Activated CD8-positive, alpha-beta memory T cell treated with anti-CD3 and anti-CD28 coated beads, Interleukin-2, amount 50 U/mL, for 48 hours (primary cell): ENCODE results near the gene CCN2.
"Not testable (repeated sequence)": the region's sequence is repeated elsewhere in the genome, so short reads cannot be mapped to it uniquely, and the experiment has no call there.

Source experiments
- DNase-seq: peaks from one replicate; pipeline ENCODE4 v3.0.0-alpha.2; 2020

Gene CCN2

DNA sequence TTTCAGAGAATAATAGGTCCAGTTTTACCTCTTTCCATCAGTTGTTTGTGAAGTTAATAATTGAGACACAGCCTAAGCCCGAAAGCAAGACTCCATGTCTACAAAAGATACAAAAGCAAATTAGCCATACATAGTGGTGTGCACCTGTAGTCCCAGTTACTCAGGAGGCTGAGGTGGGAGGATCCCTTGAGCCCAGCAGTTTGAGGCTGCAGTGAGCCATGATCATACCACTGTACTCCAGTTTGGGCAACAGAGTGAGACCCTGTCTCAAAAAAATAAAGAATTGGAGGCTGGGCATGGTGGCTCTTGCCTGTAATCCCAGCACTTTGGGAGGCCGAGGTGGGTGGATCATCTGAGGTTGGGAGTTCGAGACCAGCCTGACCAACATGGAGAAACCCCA lies 42.4 kb downstream of the CCN2 start:
- DNase-seq: not testable (repeated sequence)

DNA sequence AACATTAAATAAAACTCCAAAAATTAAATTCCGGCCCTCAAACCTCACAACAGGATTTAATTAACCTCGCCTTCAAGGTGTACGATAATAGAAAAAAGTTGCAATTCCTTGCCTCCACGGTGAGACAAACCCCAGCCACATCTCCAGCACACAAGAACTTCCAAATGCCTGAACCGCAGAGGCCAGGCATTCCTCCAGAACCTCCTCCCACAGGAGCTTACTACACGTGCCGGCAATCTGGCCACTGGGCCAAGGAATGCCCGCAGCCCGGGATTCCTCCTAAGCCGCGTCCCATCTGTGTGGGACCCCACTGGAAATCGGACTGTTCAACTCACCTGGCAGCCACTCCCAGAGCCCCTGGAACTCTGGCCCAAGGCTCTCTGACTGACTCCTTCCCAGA lies 47.4 kb downstream of the CCN2 start:
- DNase-seq: not testable (repeated sequence)

DNA sequence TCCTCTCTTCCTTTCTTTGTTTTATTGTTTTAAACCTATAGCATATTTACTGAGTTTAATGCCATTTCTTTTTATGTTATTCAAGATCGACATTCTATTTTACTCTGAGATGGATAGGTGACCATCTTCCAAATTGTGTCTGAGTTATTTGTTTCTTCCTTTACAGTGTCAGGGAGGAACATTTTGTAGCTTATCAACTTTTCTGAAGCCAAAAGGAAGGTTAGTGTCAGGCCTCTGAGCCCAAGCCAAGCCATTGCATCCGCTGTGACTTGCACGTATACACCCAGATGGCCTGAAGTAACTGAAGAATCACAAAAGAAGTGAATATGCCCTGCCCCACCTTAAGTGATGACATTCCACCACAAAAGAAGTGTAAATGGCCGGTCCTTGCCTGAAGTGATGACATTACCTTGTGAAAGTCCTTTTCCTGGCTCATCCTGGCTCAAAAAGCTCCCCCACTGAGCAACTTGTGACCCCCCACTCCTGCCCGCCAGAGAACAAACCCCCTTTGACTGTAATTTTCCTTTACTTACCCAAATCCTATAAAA lies 49.8 kb downstream of the CCN2 start:
- not testable (repeated sequence) for DNase-seq

DNA sequence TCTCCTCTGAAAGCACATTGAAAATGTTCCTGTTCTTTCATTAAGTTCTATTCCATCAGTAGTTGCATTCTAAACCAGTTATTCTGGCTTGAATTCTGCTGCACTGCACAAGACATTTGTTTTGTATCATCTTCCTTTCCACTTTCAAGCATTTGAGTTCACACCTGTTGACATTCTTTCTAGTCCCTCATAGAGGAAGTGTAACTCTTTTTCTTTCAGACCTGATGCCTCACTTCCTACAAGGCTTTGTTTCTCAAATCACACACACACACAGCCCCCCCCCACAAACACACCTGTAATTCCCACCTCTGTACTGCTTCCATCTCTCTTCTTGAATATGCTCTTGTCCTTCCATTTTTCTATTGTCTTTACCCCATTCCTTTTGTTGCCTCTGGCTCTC lies 50.9 kb downstream of the CCN2 start:
- DNase-seq: no peak

DNA sequence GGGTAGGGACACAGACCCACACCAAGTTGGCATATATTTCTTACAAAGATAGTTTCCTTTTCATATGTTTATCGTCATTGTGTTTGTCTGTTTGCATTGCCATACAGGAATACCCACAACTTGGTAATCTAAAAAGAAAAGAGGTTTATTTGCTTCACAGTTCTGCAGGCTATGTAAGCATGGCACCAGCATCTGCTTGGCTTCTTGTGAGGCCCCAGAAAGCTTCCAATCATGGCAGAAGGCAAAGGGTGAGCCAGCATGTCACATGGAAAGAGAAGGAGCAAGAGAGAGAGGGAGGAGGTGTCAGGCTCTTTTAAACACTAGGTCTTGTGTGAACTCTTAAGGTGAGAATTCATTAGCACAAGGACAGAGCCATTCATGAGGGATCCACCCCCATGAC lies 52.5 kb downstream of the CCN2 start:
- no peak for DNase-seq
